Measurements from ENCODE around the gene ANKRD9.
"Not testable (repeated sequence)": the region's sequence is repeated elsewhere in the genome, so short reads cannot be mapped to it uniquely, and the experiment has no call there.

The ANKRD9 gene

GRCh38 chr14:102539544-102540314 lies 30.2 kb upstream of the ANKRD9 start:
- in situ Hi-C loops (cut with MboI; ENCODE audit: low pct_unique_long_range_greater_than_20kb, low sequenced_read_pairs) = no loop called here
- no peak for DNase-seq

- no peak for DNase-seq
- in situ Hi-C loops (cut with MboI; ENCODE audit: low pct_unique_long_range_greater_than_20kb, low sequenced_read_pairs) = no loop called here
These were observed 29.3 kb upstream of the ANKRD9 start for GRCh38 chr14:102538602-102539543.

- DNase-seq = no peak
- in situ Hi-C loops (cut with MboI; ENCODE audit: low pct_unique_long_range_greater_than_20kb, low sequenced_read_pairs) = no loop called here
These were observed 28.5 kb upstream of the ANKRD9 start for GRCh38 chr14:102537981-102538601.

GRCh38 chr14:102532204-102532658 lies 22.7 kb upstream of the ANKRD9 start:
- DNase-seq = no peak

GRCh38 chr14:102530828-102531478 lies 21.4 kb upstream of the ANKRD9 start:
- no peak for DNase-seq
- in situ Hi-C loops (cut with MboI; ENCODE audit: low pct_unique_long_range_greater_than_20kb, low sequenced_read_pairs) = no loop called here

More at GRCh38 chr14:102532204-102532658, 22.7 kb upstream of the ANKRD9 start:
- in situ Hi-C loops (cut with MboI; ENCODE audit: low pct_unique_long_range_greater_than_20kb, low sequenced_read_pairs) = no loop called here

GRCh38 chr14:102528431-102529170 lies 19.0 kb upstream of the ANKRD9 start:
- in situ Hi-C loops (cut with MboI; ENCODE audit: low pct_unique_long_range_greater_than_20kb, low sequenced_read_pairs) = no loop called here
- DNase-seq = no peak

- no peak for DNase-seq
- in situ Hi-C loops (cut with MboI; ENCODE audit: low pct_unique_long_range_greater_than_20kb, low sequenced_read_pairs) = no loop called here
These were observed 16.4 kb upstream of the ANKRD9 start for GRCh38 chr14:102525929-102526497.

- in situ Hi-C loops (cut with MboI; ENCODE audit: low pct_unique_long_range_greater_than_20kb, low sequenced_read_pairs) = no loop called here
- DNase-seq = peak; percentile 72
These were observed 15.8 kb upstream of the ANKRD9 start for GRCh38 chr14:102525219-102525928.

- in situ Hi-C loops (cut with MboI; ENCODE audit: low pct_unique_long_range_greater_than_20kb, low sequenced_read_pairs) = no loop called here
- DNase-seq = peak; percentile 99
These were observed 15.1 kb upstream of the ANKRD9 start for GRCh38 chr14:102524451-102525218.

- no peak for DNase-seq
- in situ Hi-C loops (cut with MboI; ENCODE audit: low pct_unique_long_range_greater_than_20kb, low sequenced_read_pairs) = no loop called here
These were observed 14.2 kb upstream of the ANKRD9 start for GRCh38 chr14:102523569-102524450.

- in situ Hi-C loops (cut with MboI; ENCODE audit: low pct_unique_long_range_greater_than_20kb, low sequenced_read_pairs) = no loop called here
- DNase-seq = no peak
These were observed 13.6 kb upstream of the ANKRD9 start for GRCh38 chr14:102523200-102523568.

GRCh38 chr14:102519709-102520108 lies 10.1 kb upstream of the ANKRD9 start:
- DNase-seq; in situ Hi-C loops (cut with MboI; ENCODE audit: low pct_unique_long_range_greater_than_20kb, low sequenced_read_pairs): not testable (repeated sequence)

GRCh38 chr14:102518063-102518648 lies 8.6 kb upstream of the ANKRD9 start:
- DNase-seq = no peak
- in situ Hi-C loops (cut with MboI; ENCODE audit: low pct_unique_long_range_greater_than_20kb, low sequenced_read_pairs) = no loop called here

- in situ Hi-C loops (cut with MboI; ENCODE audit: low pct_unique_long_range_greater_than_20kb, low sequenced_read_pairs) = no loop called here
- DNase-seq = peak; percentile 51
These were observed 8.0 kb upstream of the ANKRD9 start for GRCh38 chr14:102517392-102518062.
